Activated naive CD4-positive, alpha-beta T cell treated with anti-CD3 and anti-CD28 coated beads, Interleukin-2, amount 50 U/mL, for 24 hours (primary cell): ENCODE measurements around the gene PRR5.
"Not testable (repeated sequence)": the region's sequence is repeated elsewhere in the genome, so short reads cannot be mapped to it uniquely, and the experiment has no call there.

Source experiments
- H3K27ac Mint-ChIP-seq: one replicate; pipeline ENCODE4 v1.8.0; 2021; ENCODE audit warnings: mild to moderate bottlenecking, mixed read lengths
- H3K27me3 Mint-ChIP-seq: one replicate; pipeline ENCODE4 v1.8.0; 2021; ENCODE audit warnings: mixed read lengths
- H3K36me3 Mint-ChIP-seq: one replicate; pipeline ENCODE4 v1.8.0; 2021; ENCODE audit warnings: mixed read lengths
- H3K4me1 Mint-ChIP-seq: one replicate; pipeline ENCODE4 v1.8.0; 2021; ENCODE audit warnings: mixed read lengths
- H3K4me3 Mint-ChIP-seq: one replicate; pipeline ENCODE4 v1.8.0; 2021; ENCODE audit warnings: mild to moderate bottlenecking, mixed read lengths
- H3K9me3 Mint-ChIP-seq: one replicate; pipeline ENCODE4 v1.8.0; 2021; ENCODE audit warnings: mixed read lengths

The PRR5 gene

GRCh38 chr22:44740307-44740706 is 38.3 kb downstream of the PRR5 start:
- Mint-ChIP-seq H3K4me3 (no peak overlapping the region), H3K36me3 (no peaks in the 10 kb centered on the region), H3K27me3 (no peaks in the 10 kb centered on the region), H3K4me1 (no peaks in the 10 kb centered on the region), H3K27ac (no peak overlapping the region), H3K9me3 (no peaks in the 10 kb centered on the region)

GRCh38 chr22:44741929-44742328 is 39.9 kb downstream of the PRR5 start:
- Mint-ChIP-seq H3K27ac (no peak overlapping the region), H3K36me3 (no peaks in the 10 kb centered on the region), H3K9me3 (no peaks in the 10 kb centered on the region), H3K27me3 (peaks cover 1% of the 10 kb centered on the region), H3K4me1 (no peaks in the 10 kb centered on the region), H3K4me3 (no peak overlapping the region)

DNA sequence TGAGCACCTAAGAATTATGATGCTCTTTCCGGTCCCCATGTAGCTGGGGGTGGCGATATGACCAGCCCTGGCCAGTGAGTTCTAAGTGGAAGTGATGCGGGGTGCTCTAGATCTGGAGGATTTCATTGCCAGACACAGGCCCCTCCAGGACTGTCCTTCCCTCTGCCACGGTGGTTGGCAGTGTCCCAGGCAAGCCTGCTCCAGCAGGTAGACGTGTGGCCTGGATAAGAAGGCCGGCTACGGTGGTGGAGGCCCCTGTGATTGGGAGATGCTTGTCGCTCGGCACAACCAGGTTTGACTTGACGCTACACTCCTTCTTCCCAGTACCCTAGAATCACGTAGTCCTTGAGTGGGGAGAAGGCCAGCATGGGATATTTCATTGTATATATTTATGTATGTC is 41.2 kb downstream of the PRR5 start:
- H3K9me3 Mint-ChIP-seq: no peaks in the 10 kb centered on the region
- no peak overlapping the region for H3K4me3 Mint-ChIP-seq
- H3K4me1 Mint-ChIP-seq: no peaks in the 10 kb centered on the region
- no peak overlapping the region for H3K27ac Mint-ChIP-seq
- H3K27me3 Mint-ChIP-seq: peaks cover 1% of the 10 kb centered on the region
- H3K36me3 Mint-ChIP-seq: no peaks in the 10 kb centered on the region

DNA sequence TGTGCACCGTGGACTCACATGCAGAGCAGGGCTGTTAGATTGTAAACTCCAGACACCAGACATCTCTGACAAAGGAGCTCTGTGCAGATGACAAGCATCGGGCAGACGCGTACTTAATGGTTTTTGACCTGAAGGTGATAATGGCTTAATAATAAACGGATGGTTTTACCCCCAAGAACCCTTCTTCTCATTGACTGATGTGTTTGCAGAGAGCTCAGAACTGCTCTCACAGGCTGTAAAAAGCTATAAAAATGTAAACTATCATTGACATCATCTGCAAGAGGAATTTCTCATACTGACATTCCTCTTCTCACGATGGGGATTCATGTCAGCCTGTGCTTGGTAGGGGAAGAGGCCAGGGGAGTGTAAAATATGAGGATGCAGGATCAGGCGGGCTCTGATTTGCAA is 41.8 kb downstream of the PRR5 start:
- H3K4me3 Mint-ChIP-seq: no peak overlapping the region
- H3K27ac Mint-ChIP-seq: no peak overlapping the region
- no peaks in the 10 kb centered on the region for H3K4me1 Mint-ChIP-seq
- H3K9me3 Mint-ChIP-seq: no peaks in the 10 kb centered on the region
- peaks cover 1% of the 10 kb centered on the region for H3K27me3 Mint-ChIP-seq
- no peaks in the 10 kb centered on the region for H3K36me3 Mint-ChIP-seq

DNA sequence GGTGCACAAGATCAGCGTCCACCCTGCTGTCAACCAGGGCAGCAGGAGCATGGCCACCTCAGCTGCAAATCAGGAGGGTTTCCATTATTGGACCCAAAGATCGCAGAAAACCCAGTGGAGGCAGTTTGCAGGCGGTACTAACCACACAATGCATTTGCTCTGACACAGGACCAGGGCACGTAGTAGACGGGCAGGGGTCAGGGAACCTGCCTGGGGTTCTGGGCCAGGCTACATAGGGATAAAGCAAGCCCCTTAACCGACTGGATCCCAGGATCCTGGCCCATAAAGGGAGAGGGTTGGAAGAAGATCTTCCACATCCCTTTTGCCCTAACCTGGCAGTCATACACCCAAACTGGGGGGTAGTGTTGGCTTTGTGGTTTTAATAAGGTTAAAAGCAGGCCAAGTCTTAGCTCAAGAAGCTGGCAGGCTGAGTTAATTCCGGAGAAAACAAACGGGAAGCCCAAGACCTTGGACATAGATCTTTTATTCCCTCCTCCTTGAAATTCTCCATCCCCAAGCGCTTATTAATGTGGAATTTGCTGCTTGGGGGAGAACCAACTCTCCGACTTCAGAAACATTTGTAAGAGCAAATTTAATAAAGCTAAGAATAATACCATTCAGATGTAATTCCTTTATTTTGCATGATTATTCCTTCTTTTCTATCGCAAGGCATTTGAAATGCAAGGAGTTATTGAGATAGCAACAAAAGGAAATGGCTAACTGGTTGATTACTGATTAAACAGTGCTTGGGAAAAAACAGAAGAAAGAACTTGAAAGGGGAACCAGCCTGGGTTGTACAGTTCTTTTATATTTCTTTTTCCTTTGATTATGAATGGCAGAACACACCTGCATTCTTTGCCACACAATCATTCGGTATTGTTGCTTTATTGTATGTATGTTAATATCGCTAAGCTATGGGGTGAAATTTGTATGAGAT is 44.1 kb downstream of the PRR5 start:
- H3K27ac Mint-ChIP-seq: no peak overlapping the region
- H3K4me1 Mint-ChIP-seq: no peaks in the 10 kb centered on the region
- no peaks in the 10 kb centered on the region for H3K9me3 Mint-ChIP-seq
- H3K36me3 Mint-ChIP-seq: no peaks in the 10 kb centered on the region
- H3K27me3 Mint-ChIP-seq: peaks cover 6% of the 10 kb centered on the region
- no peak overlapping the region for H3K4me3 Mint-ChIP-seq

DNA sequence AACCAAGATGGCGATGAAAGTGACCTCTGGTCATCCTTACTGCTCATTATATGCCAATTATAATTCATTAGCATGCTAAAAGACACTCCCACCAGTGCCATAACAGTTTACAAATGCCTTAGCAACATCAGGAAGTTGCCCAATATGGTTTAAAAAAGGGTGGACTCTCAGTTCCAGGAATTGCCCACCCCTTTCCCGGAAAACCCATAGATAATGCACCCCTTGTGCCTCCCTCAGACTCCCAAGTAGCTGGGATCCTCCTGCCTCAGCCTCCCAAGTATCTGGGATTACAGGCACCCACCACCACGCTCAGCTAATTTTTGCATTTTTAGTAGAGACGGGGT is 45.8 kb downstream of the PRR5 start:
- H3K27me3 Mint-ChIP-seq: peaks cover 12% of the 10 kb centered on the region
- H3K27ac Mint-ChIP-seq, H3K4me3 Mint-ChIP-seq, H3K9me3 Mint-ChIP-seq, H3K36me3 Mint-ChIP-seq, H3K4me1 Mint-ChIP-seq: not testable (repeated sequence)

- Mint-ChIP-seq H3K27ac (no peak overlapping the region), H3K27me3 (peaks cover 14% of the 10 kb centered on the region), H3K36me3 (no peaks in the 10 kb centered on the region), H3K9me3 (no peaks in the 10 kb centered on the region), H3K4me1 (no peaks in the 10 kb centered on the region), H3K4me3 (no peak overlapping the region)
Observed at GRCh38 chr22:44748524-44748923, 46.5 kb downstream of the PRR5 start.

GRCh38 chr22:44750481-44750880 is 48.5 kb downstream of the PRR5 start:
- peaks cover 23% of the 10 kb centered on the region for H3K27me3 Mint-ChIP-seq
- no peaks in the 10 kb centered on the region for H3K4me1 Mint-ChIP-seq
- no peak overlapping the region for H3K4me3 Mint-ChIP-seq
- H3K27ac Mint-ChIP-seq: no peak overlapping the region
- no peaks in the 10 kb centered on the region for H3K36me3 Mint-ChIP-seq
- H3K9me3 Mint-ChIP-seq: no peaks in the 10 kb centered on the region

- peak within 1 kb of the TSS; percentile 80 for H3K4me3 Mint-ChIP-seq
Observed at GRCh38 chr22:44752285-44753188, 50.5 kb downstream of the PRR5 start, which contains the start of gene ARHGAP8. Gene ARHGAP8 (plus strand): TSS chr22:44752575. CDS start chr22:44786528, 33,953 bp downstream.

DNA sequence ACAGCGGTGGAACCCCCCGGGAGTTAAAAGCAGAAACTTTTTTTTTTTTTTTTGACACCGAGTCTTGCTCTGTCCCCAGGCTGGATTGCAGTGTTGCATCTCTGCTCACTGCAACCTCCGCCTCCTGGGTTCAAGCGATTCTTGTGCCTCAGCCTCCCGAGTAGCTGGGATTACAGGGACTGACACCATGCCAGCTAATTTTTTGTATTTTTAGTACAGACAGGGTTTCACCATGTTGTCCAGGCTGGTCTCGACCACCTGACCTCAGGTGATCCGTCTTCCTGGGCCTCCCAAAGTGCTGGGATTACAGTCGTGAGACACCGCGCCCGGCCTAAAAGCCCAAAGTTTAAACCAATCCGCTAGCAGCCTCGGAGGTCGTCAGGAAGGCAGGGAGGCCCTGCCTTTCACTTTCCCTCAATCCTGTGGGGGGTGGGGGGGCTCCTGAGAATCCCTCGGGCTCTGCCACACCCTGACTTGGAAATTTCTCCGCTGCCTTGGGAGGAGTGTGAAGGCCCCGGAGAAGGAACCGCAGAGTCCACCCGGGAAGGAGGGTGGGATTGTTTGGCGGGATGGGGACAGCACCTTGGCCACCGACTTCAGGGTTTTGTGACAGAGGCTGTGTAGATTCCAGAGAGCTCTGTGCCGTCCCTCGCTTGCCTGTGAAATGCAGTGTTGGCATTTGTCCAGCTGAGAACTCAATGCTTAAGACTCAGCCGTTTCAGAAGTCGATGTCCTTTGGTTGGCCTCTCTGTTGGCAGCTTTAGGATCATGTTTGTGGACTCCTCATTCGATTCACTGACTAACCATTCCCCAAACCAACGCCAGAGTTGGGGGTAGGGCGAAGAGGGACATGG is 51.4 kb downstream of the PRR5 start:
- peak overlapping the region; percentile 80 for H3K4me3 Mint-ChIP-seq
- H3K27me3 Mint-ChIP-seq: peaks cover 30% of the 10 kb centered on the region
- no peak overlapping the region for H3K27ac Mint-ChIP-seq
- H3K9me3 Mint-ChIP-seq: no peaks in the 10 kb centered on the region
- no peaks in the 10 kb centered on the region for H3K4me1 Mint-ChIP-seq
- no peaks in the 10 kb centered on the region for H3K36me3 Mint-ChIP-seq

More at GRCh38 chr22:44752285-44753188, 50.5 kb downstream of the PRR5 start, which contains the start of gene ARHGAP8:
- Mint-ChIP-seq H3K9me3 (no peaks in the 10 kb centered on the region), H3K27ac (no peak within 1 kb of the TSS), H3K27me3 (peaks cover 29% of the 10 kb centered on the region), H3K36me3 (no peaks in the 10 kb centered on the region), H3K4me1 (no peaks in the 10 kb centered on the region)

- H3K4me3 Mint-ChIP-seq: no peak overlapping the region
- no peak overlapping the region for H3K27ac Mint-ChIP-seq
- H3K4me1 Mint-ChIP-seq: no peaks in the 10 kb centered on the region
- H3K27me3 Mint-ChIP-seq: peaks cover 29% of the 10 kb centered on the region
- H3K36me3 Mint-ChIP-seq: no peaks in the 10 kb centered on the region
- H3K9me3 Mint-ChIP-seq: no peaks in the 10 kb centered on the region
Observed at GRCh38 chr22:44754998-44755397, 53.0 kb downstream of the PRR5 start.

GRCh38 chr22:44755417-44755816 is 53.4 kb downstream of the PRR5 start:
- Mint-ChIP-seq H3K36me3 (no peaks in the 10 kb centered on the region), H3K4me1 (no peaks in the 10 kb centered on the region), H3K9me3 (no peaks in the 10 kb centered on the region), H3K27ac (no peak overlapping the region), H3K27me3 (peaks cover 28% of the 10 kb centered on the region), H3K4me3 (no peak overlapping the region)

DNA sequence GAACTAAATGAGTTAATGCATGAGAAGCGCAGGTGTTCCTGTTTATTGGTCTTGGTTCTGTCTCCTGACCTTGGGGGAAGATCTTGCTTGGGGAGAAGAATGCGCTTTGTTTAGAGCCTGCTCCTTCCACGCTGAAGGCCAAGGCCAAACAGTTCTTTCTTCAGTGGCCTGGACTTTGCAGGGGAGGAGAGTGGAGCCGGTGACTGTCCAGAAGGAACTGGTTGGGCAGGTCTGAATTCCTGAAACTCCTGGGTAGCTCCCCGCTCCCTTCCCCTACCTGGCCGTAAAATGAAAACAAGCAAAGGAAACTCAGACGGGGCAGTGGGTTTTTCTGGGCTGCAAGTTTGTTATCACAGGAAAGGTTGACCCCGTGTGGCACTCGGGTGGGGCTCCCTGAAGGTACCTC is 54.0 kb downstream of the PRR5 start:
- Mint-ChIP-seq H3K27me3 (peaks cover 26% of the 10 kb centered on the region), H3K9me3 (no peaks in the 10 kb centered on the region), H3K4me3 (no peak overlapping the region), H3K4me1 (no peaks in the 10 kb centered on the region), H3K36me3 (no peaks in the 10 kb centered on the region), H3K27ac (no peak overlapping the region)

DNA sequence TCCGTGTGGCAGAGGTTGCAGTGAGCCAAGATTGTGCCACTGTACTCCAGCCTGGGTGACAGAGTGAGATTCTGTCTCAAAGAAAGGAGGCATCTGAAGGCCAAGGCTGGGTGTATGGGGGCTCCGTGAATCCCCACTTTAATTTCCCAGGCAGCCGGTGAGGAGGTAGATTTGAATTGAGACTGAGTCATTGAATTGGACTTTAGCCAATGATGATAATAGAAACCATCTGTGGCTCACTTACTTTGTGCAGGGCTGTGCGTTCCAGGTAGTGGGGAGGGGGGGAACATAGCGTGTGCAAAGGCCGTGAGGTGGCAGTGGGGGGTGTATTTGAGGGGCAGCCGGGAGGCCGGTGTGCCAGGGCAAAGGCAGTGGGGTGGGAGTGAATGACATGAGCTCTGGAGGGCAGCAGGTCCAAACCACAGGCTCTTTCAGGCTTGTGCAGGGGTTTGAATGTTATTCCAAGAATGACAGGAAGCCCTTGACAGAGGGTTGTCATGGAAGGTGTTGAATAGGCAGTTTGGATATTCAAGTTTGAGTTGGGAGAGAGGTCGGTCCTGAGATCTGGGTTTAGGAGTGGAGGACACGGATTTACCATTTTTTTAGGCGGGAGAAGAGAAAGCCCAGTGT is 56.5 kb downstream of the PRR5 start:
- Mint-ChIP-seq H3K27me3 (peaks cover 21% of the 10 kb centered on the region), H3K27ac (no peak overlapping the region)

DNA sequence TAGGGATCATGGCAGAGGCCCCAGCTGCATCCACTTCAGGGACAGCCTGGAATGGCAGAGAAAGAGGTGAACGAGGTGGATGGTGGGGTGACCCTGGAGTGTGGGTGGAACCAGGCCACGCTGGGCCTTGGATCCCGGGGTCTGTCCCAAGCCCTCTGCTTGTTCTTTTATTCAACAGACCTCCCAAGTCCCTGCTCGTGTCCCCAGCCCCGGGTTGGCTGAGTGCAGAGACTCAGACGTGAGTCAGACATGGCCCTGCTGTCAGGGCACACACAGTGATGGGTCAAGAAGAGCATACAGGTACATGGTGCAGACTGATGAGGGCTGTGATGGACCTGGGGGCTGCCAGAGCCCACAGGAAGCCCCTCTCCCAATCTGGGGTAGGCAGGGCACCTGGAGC is 57.0 kb downstream of the PRR5 start:
- Mint-ChIP-seq H3K27me3 (peaks cover 19% of the 10 kb centered on the region), H3K36me3 (peaks cover 3% of the 10 kb centered on the region)

More for the DNA sequence above, 56.5 kb downstream of the PRR5 start:
- Mint-ChIP-seq H3K9me3 (peaks cover 7% of the 10 kb centered on the region), H3K4me1 (no peaks in the 10 kb centered on the region), H3K4me3 (no peak overlapping the region), H3K36me3 (peaks cover 3% of the 10 kb centered on the region)

More for the DNA sequence above, 57.0 kb downstream of the PRR5 start:
- peaks cover 7% of the 10 kb centered on the region for H3K9me3 Mint-ChIP-seq
- no peak overlapping the region for H3K27ac Mint-ChIP-seq
- no peaks in the 10 kb centered on the region for H3K4me1 Mint-ChIP-seq
- H3K4me3 Mint-ChIP-seq: no peak overlapping the region
